Parathyroid adenoma (tissue), 2 donors: ENCODE results near the gene ALPP.
"Not testable (repeated sequence)": the region's sequence is repeated elsewhere in the genome, so short reads cannot be mapped to it uniquely, and the experiment has no call there.

ENCODE experiments used
- H2AFZ ChIP-seq: fragments of 300-600 bp; sonication (generic); one replicate; pipeline ENCODE4 v1.7.0; 2017; ENCODE audit warnings: antibody characterized with exemption, mild to moderate bottlenecking
- H3K27ac ChIP-seq: fragments of 300-600 bp; sonication (generic); one replicate; pipeline ENCODE4 v1.7.0; 2017
- H3K27me3 ChIP-seq: fragments of 300-600 bp; sonication (generic); one replicate; pipeline ENCODE4 v1.7.0; 2017; ENCODE audit warnings: low read length; ENCODE audit not compliant: control insufficient read depth, insufficient read depth
- H3K36me3 ChIP-seq: fragments of 300-600 bp; sonication (generic); one replicate; pipeline ENCODE4 v1.7.0; 2017; ENCODE audit warnings: low read length; ENCODE audit not compliant: control insufficient read depth, insufficient read depth
- H3K4me1 ChIP-seq: fragments of 300-600 bp; sonication (generic); one replicate; pipeline ENCODE4 v1.7.0; 2017; ENCODE audit warnings: control low read depth
- H3K4me2 ChIP-seq: fragments of 300-600 bp; sonication (generic); one replicate; pipeline ENCODE4 v1.7.0; 2017; ENCODE audit warnings: low read length
- H3K4me3 ChIP-seq: fragments of 300-600 bp; sonication (generic); one replicate; pipeline ENCODE4 v1.7.0; 2017; ENCODE audit warnings: low read depth, low read length
- H3K79me2 ChIP-seq: fragments of 300-600 bp; sonication (generic); one replicate; pipeline ENCODE4 v1.7.0; 2017; ENCODE audit warnings: control low read depth
- H3K9ac ChIP-seq: fragments of 300-600 bp; sonication (generic); one replicate; pipeline ENCODE4 v1.7.0; 2017; ENCODE audit warnings: mild to moderate bottlenecking
- H3K9me3 ChIP-seq: fragments of 300-600 bp; sonication (generic); one replicate; pipeline ENCODE4 v1.7.0; 2017; ENCODE audit warnings: low read length; ENCODE audit not compliant: control insufficient read depth
- TF ChIP-seq, protein P1 (sequence below): fragments of 300-600 bp; sonication (generic); IDR thresholded peaks from one replicate; pipeline ENCODE4 v1.7.0; 2017; ENCODE audit warnings: antibody characterized with exemption, mild to moderate bottlenecking
- donor health status: primary hyperparathyroidism.

The ALPP gene

DNA sequence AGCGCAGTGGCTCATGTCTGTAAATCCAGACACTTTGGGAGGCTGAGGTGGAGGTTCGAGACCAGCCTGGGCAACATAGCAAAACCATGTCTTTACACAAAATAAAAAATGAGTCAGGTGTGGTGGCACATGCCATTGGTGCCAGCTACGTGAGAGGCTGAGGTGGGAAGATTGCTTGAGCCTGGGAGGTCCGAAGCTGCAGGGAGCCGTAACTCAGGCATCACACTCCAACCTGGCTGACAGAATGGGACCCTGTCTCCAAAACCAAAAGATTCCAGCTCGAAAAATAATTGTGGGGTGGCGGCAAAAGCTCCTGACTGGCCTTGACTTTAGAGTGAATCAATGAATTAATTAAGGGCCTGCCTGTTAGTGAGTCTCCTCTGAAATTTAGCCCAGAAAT is 1.2 kb upstream of the ALPP start:
- Histone ChIP-seq H3K9me3 (no peaks in the 10 kb centered on the region), H3K27ac (no peak overlapping the region), H3K4me3 (no peak overlapping the region), H3K36me3 (no peaks in the 10 kb centered on the region), H3K79me2 (no peaks in the 10 kb centered on the region), H2AFZ (no peak overlapping the region), H3K4me2 (no peak overlapping the region), H3K9ac (no peak overlapping the region), H3K27me3 (peaks cover 3% of the 10 kb centered on the region), H3K4me1 (no peaks in the 10 kb centered on the region)
- TF ChIP-seq, protein P1, sequence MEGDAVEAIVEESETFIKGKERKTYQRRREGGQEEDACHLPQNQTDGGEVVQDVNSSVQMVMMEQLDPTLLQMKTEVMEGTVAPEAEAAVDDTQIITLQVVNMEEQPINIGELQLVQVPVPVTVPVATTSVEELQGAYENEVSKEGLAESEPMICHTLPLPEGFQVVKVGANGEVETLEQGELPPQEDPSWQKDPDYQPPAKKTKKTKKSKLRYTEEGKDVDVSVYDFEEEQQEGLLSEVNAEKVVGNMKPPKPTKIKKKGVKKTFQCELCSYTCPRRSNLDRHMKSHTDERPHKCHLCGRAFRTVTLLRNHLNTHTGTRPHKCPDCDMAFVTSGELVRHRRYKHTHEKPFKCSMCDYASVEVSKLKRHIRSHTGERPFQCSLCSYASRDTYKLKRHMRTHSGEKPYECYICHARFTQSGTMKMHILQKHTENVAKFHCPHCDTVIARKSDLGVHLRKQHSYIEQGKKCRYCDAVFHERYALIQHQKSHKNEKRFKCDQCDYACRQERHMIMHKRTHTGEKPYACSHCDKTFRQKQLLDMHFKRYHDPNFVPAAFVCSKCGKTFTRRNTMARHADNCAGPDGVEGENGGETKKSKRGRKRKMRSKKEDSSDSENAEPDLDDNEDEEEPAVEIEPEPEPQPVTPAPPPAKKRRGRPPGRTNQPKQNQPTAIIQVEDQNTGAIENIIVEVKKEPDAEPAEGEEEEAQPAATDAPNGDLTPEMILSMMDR, result no peak

DNA sequence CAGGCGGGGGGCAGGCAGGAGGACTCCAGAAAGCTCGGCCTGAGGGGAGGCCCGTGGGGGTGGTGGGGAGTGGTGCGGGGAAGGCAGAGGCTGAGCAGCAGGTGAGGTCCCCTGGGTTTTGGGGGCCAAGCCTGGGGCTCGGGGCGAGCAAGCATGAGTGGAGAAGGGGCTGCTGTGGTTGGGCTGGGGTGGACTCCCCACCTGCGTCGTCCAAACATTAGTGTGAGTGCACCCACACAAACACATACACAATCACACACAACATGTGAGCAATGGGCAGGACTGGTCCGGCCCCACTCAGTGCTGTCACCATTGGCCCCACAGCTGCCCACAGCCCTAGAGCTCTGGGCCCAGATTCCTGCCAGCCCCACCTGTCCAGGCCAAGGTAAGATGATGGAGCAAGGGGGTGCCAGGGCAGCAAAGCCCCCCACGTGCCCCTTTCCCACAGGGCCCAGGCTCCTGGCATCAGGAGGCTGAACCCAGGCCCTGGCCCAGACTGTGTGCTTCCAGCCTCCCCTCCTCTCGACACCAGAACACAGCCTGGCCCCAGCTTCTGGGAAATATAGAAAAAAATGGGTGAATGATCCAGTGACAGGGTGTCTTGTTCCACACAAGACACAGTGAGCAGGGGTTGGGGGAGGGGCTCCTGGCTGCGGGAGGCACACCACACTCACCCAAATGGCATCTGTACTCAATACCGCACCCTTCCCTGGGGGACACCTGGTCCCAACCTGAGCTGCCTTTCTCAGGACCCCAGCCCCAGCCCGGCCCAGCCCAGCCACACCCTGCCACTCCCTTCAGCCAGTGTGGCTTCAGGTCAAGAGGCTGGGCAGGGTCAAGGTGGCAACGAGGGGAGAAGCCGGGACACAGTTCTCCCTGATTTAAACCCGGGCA is 463 bp upstream of the ALPP start:
- Histone ChIP-seq H3K4me1 (no peaks in the 10 kb centered on the region), H3K4me2 (no peak overlapping the region), H3K79me2 (no peaks in the 10 kb centered on the region), H3K9ac (no peak overlapping the region), H3K27me3 (peaks cover 3% of the 10 kb centered on the region), H3K36me3 (no peaks in the 10 kb centered on the region), H3K27ac (no peak overlapping the region), H3K9me3 (no peaks in the 10 kb centered on the region), H3K4me3 (no peak overlapping the region), H2AFZ (no peak overlapping the region)
- TF ChIP-seq, protein P1, result no peak

DNA sequence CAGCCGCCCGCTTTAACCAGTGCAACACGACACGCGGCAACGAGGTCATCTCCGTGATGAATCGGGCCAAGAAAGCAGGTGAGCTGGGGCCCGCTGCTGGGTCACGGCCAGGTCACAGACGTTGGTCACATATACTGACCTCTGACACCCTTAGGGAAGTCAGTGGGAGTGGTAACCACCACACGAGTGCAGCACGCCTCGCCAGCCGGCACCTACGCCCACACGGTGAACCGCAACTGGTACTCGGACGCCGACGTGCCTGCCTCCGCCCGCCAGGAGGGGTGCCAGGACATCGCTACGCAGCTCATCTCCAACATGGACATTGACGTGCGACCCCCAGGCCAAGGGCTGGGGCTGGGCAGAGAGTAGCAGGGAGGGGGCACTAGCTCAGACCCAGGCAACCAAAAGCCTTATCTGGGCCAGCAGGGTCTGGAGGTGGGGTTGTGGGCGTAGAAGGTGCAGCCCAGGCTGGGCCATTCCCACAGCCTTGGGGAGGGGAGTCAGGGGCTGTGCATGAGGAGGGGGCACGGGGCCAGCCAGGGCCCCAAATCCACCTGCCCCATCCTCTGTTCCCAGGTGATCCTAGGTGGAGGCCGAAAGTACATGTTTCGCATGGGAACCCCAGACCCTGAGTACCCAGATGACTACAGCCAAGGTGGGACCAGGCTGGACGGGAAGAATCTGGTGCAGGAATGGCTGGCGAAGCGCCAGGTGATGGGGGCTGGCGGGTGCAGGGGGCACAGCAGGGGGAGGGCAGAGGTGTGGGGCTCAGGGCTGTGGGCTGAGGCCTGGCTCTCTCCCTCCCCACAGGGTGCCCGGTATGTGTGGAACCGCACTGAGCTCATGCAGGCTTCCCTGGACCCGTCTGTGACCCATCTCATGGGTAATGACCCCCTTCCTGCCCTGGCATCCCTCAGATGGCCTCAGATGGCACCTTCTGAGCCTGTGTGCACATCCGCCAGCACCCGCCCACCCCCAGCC is 1.3 kb downstream of the ALPP start:
- not testable (repeated sequence) for H3K27ac ChIP-seq, H3K36me3 ChIP-seq, H3K9me3 ChIP-seq, H3K27me3 ChIP-seq, H3K9ac ChIP-seq, H3K4me1 ChIP-seq, H2AFZ ChIP-seq, H3K4me3 ChIP-seq, H3K79me2 ChIP-seq, H3K4me2 ChIP-seq

DNA sequence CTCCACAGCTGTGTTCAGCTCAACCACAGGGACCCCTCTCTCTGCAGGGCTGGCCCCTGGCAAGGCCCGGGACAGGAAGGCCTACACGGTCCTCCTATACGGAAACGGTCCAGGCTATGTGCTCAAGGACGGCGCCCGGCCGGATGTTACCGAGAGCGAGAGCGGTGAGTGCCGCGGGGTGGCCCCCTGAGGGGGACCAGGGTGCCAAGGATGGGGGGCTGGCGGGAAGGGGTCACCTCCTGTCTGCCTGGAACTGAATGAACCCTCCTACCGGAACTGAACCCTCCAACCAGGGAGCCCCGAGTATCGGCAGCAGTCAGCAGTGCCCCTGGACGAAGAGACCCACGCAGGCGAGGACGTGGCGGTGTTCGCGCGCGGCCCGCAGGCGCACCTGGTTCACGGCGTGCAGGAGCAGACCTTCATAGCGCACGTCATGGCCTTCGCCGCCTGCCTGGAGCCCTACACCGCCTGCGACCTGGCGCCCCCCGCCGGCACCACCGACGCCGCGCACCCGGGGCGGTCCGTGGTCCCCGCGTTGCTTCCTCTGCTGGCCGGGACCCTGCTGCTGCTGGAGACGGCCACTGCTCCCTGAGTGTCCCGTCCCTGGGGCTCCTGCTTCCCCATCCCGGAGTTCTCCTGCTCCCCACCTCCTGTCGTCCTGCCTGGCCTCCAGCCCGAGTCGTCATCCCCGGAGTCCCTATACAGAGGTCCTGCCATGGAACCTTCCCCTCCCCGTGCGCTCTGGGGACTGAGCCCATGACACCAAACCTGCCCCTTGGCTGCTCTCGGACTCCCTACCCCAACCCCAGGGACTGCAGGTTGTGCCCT is 2.9 kb downstream of the ALPP start:
- H3K36me3 ChIP-seq, H2AFZ ChIP-seq, H3K4me2 ChIP-seq, H3K27me3 ChIP-seq, H3K27ac ChIP-seq, H3K79me2 ChIP-seq, H3K4me1 ChIP-seq, H3K9me3 ChIP-seq, H3K9ac ChIP-seq, H3K4me3 ChIP-seq: not testable (repeated sequence)

DNA sequence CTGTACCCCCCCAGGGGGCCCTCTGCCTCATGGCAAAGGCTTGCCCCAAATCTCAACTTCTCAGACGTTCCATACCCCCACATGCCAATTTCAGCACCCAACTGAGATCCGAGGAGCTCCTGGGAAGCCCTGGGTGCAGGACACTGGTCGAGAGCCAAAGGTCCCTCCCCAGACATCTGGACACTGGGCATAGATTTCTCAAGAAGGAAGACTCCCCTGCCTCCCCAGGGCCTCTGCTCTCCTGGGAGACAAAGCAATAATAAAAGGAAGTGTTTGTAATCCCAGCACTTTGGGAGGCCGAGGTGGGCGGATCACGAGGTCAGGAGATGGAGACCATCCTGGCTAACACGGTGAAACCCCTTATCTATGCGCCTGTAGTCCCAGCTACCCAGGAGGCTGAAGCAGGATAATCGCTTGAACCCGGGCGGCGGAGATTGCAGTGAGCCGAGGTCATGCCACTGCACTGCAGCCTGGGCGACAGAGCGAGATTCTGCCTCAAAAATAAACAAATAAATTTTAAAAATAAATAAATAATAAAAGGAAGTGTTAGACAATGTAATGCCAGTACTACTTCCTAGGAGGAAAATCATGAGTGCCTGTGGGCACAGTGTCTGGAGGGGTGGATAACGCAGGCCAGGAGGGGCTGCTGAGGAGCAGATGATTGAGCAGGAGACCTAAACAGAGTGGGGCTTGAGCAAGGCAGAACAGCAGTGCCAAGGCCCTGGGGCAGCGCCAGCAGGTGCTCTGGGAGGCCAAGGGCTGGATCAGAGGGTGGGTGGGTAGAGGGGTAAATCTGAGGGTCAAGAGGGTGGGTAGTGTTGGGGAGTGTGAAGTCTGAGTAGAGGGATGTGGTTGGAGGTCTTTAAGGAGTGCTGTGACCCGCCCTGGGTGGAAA is 4.0 kb downstream of the ALPP start:
- H3K27ac ChIP-seq, result no peak overlapping the region
- peaks cover 8% of the 10 kb centered on the region for H3K27me3 ChIP-seq
- no peaks in the 10 kb centered on the region for H3K4me1 ChIP-seq
- H3K79me2 ChIP-seq, result no peaks in the 10 kb centered on the region
- no peak overlapping the region for H2AFZ ChIP-seq
- H3K36me3 ChIP-seq, result no peaks in the 10 kb centered on the region
- no peak overlapping the region for H3K4me3 ChIP-seq
- no peak overlapping the region for H3K4me2 ChIP-seq
- TF ChIP-seq, protein P1, result no peak
- no peaks in the 10 kb centered on the region for H3K9me3 ChIP-seq
- no peak overlapping the region for H3K9ac ChIP-seq
